Umbilical cord (tissue), 2 donors: Measurements from ENCODE around the gene ABCB1. TPM values are rescaled to one million over a fixed set of nuclear protein-coding genes. Genes with fewer than 3 reads are reported as not detected.
"Not testable (repeated sequence)": the region's sequence is repeated elsewhere in the genome, so short reads cannot be mapped to it uniquely, and the experiment has no call there.

Source experiments
- DNase-seq: peaks from one replicate; pipeline ENCODE4 v3.0.0-alpha.2; 2015; ENCODE audit warnings: low spot score
- total RNA-seq: library from RNA; depleted of rRNA; stranded (reverse); fragments of >200 nt; gene quantifications from one replicate; pipeline ENCODE4 v1.2.3, GENCODE V29; 2014; ENCODE audit warnings: low replicate concordance; ENCODE audit not compliant: insufficient read depth

The ABCB1 gene
- total RNA-seq, 1 donor from 2014 or later, result 8.7 TPM

GRCh38 chr7:87473192-87473591 lies 127.5 kb downstream of the ABCB1 start:
- DNase-seq, result no peak

- DNase-seq, result no peak
Observed at GRCh38 chr7:87471473-87471872, 129.2 kb downstream of the ABCB1 start.

- not testable (repeated sequence) for DNase-seq
Observed at GRCh38 chr7:87469204-87469603, 131.5 kb downstream of the ABCB1 start.

GRCh38 chr7:87465534-87465880 lies 135.2 kb downstream of the ABCB1 start:
- DNase-seq, result not testable (repeated sequence)

- not testable (repeated sequence) for DNase-seq
Observed at GRCh38 chr7:87464830-87465533, 135.7 kb downstream of the ABCB1 start.

GRCh38 chr7:87463982-87464381 lies 136.7 kb downstream of the ABCB1 start:
- DNase-seq, result no peak

GRCh38 chr7:87460444-87460843 lies 140.2 kb downstream of the ABCB1 start:
- DNase-seq, result not testable (repeated sequence)

GRCh38 chr7:87459941-87460340 lies 140.7 kb downstream of the ABCB1 start:
- DNase-seq, result no peak

- no peak for DNase-seq
Observed at GRCh38 chr7:87458148-87458547, 142.5 kb downstream of the ABCB1 start.

- no peak for DNase-seq
Observed at GRCh38 chr7:87456247-87456646, 144.4 kb downstream of the ABCB1 start.

Other genes with a start within 250 kb of the ABCB1 start
- 30.6 TPM for gene ABCB4, start 125.2 kb downstream of the ABCB1 start, total RNA-seq
- 3.6 TPM for gene RUNDC3B, start 27.5 kb upstream of the ABCB1 start, total RNA-seq